Fibroblast of skin of left biceps (primary cell): Measurements from ENCODE around the gene PKD2.
"Not testable (repeated sequence)": the region's sequence is repeated elsewhere in the genome, so short reads cannot be mapped to it uniquely, and the experiment has no call there.

Experiments used
- DNase-seq, 2 experiments: peaks; one replicate each; pipeline ENCODE4 v3.0.0-alpha.2; 2013; ENCODE audit warnings: low read depth in 2 of 2

PKD2 gene

GRCh38 chr4:88115587-88115986, 108.2 kb downstream of the PKD2 start:
- DNase-seq, result no peak

GRCh38 chr4:88119943-88120342, 112.5 kb downstream of the PKD2 start:
- DNase-seq, result no peak

- DNase-seq, result not testable (repeated sequence)
These were observed 114.8 kb downstream of the PKD2 start for GRCh38 chr4:88122260-88122659.
